Panc1 (cell line): ENCODE results near the gene KAZALD1.

Experiments used
- CTCF ChIP-seq: fragments of 450-650 bp; IDR thresholded peaks from 2 replicates; pipeline ENCODE4 v1.5.1; 2017; ENCODE audit warnings: mild to moderate bottlenecking
- POLR2AphosphoS5 ChIP-seq: IDR thresholded peaks from 2 replicates; pipeline ENCODE4 v1.6.1; 2012; ENCODE audit warnings: mild to moderate bottlenecking, low read depth, low read length, moderate library complexity
- REST ChIP-seq, 2 experiments: IDR thresholded peaks; 2 replicates each; pipeline ENCODE4 v1.6.1; 2011 to 2012; ENCODE audit warnings: low read depth in 2 of 2, control low read depth in 1 of 2, low read length in 1 of 2, mild to moderate bottlenecking in 1 of 2, moderate library complexity in 1 of 2; ENCODE audit not compliant: insufficient read depth in 1 of 2
- SIN3A ChIP-seq: IDR thresholded peaks from 2 replicates; pipeline ENCODE4 v1.6.1; 2012; ENCODE audit warnings: low read depth, mild to moderate bottlenecking, low read length, moderate library complexity, borderline replicate concordance; ENCODE audit not compliant: insufficient read depth
- TCF7L2 ChIP-seq: IDR thresholded peaks from 2 replicates; pipeline ENCODE4 v1.6.1; 2011; ENCODE audit warnings: mild to moderate bottlenecking, low read depth, low read length, inconsistent platforms

- TF ChIP-seq CTCF, result peak; percentile 99
- TF ChIP-seq POLR2AphosphoS5, result no peak
- no peak for TF ChIP-seq REST (IDR thresholded peaks at IDR 0.05; ENCODE audit: insufficient read depth in 1 of 2, low read depth in 2 of 2, low read length in 1 of 2)
- TF ChIP-seq TCF7L2, result no peak
- TF ChIP-seq SIN3A, result no peak
These were observed 11.3 kb upstream of the KAZALD1 start for GRCh38 chr10:101050208-101051069.
